ENCODE results near the gene PTPRJ.
"Not testable (repeated sequence)": the region's sequence is repeated elsewhere in the genome, so short reads cannot be mapped to it uniquely, and the experiment has no call there.

PTPRJ gene

GRCh38 chr11:48123934-48124755 is 143.8 kb downstream of the PTPRJ start:
- DNase-seq = no peak

GRCh38 chr11:48124880-48125279 is 144.5 kb downstream of the PTPRJ start:
- no peak for DNase-seq

- DNase-seq = no peak
Measured at GRCh38 chr11:48125866-48126265, 145.5 kb downstream of the PTPRJ start.

GRCh38 chr11:48127521-48128183 is 147.3 kb downstream of the PTPRJ start:
- no peak for DNase-seq

GRCh38 chr11:48129697-48130395 is 149.5 kb downstream of the PTPRJ start:
- DNase-seq = no peak

- DNase-seq = no peak
Measured at GRCh38 chr11:48134221-48134922, 154.0 kb downstream of the PTPRJ start.

- DNase-seq = no peak
Measured at GRCh38 chr11:48138222-48138621, 157.9 kb downstream of the PTPRJ start.

GRCh38 chr11:48139896-48140295 is 159.5 kb downstream of the PTPRJ start:
- DNase-seq = not testable (repeated sequence)

- DNase-seq = no peak
Measured at GRCh38 chr11:48141475-48142122, 161.2 kb downstream of the PTPRJ start.

GRCh38 chr11:48142889-48143288 is 162.5 kb downstream of the PTPRJ start:
- no peak for DNase-seq

GRCh38 chr11:48148749-48149148 is 168.4 kb downstream of the PTPRJ start:
- no peak for DNase-seq

- no peak for DNase-seq
Measured at GRCh38 chr11:48150213-48150612, 169.9 kb downstream of the PTPRJ start.

- no peak for DNase-seq
Measured at GRCh38 chr11:48154151-48154550, 173.8 kb downstream of the PTPRJ start.

- DNase-seq = no peak
Measured at GRCh38 chr11:48161951-48162884, 181.9 kb downstream of the PTPRJ start.

GRCh38 chr11:48162885-48163268 is 182.5 kb downstream of the PTPRJ start:
- DNase-seq = no peak

- DNase-seq = no peak
Measured at GRCh38 chr11:48163360-48164100, 183.2 kb downstream of the PTPRJ start.

GRCh38 chr11:48164836-48165235 is 184.5 kb downstream of the PTPRJ start:
- no peak for DNase-seq

GRCh38 chr11:48165426-48165825 is 185.1 kb downstream of the PTPRJ start:
- DNase-seq = no peak

- no peak for DNase-seq
Measured at GRCh38 chr11:48167380-48167779, 187.0 kb downstream of the PTPRJ start.

- DNase-seq = no peak
Measured at GRCh38 chr11:48168815-48169214, 188.5 kb downstream of the PTPRJ start.

GRCh38 chr11:48169259-48169658 is 188.9 kb downstream of the PTPRJ start:
- no peak for DNase-seq
